ENCODE measurements around the gene CARD10. TPM values are rescaled to one million over a fixed set of nuclear protein-coding genes. Genes with fewer than 3 reads are reported as not detected.

Gene CARD10
- polyA plus RNA-seq, 1 experiment: 5.8 TPM

DNA sequence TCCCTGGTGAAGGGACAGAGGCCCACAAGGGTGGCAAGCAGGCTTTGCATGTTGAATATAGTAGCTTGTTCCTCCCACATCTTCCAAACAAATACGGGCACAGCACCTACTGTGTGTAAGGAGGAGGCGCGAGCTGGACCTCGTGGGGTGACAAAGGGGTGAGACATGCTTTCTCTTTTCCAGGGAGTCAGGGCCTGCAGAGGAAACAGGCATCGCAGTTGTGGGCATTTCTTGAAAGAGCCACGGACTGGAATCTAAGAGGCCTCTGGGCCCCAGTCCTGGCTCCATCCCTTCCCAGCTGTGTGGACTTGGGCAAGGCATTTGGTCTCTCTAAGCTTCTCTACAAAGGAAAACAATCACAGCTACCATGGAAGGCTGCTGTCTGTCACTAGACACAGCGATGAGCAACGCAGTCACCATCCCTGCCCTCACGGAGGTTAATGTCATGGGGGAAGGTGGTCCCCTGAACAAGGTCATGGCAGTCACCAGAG, 28.1 kb upstream of the CARD10 start:
- ChIA-PET CTCF (interaction anchor here (7.4 to 16.5 kb wide), 3 partner anchors 18 to 61 kb away, joined by 60 to 375 read pairs (median 192); partner anchors contain the start of genes CDC42EP1 and GGA1), POLR2A (interaction anchor here (0.5 to 2.7 kb wide), 7 partner anchors 12 to 204 kb away, joined by 3 to 17 read pairs (median 4); partner anchors contain the start of genes CDC42EP1 and GGA1)
- H3K27me3 ChIP-seq (ENCODE audit: control insufficient read depth, insufficient read depth, low read length): no peaks in the 10 kb centered on the region
- TF ChIP-seq, protein P1, sequence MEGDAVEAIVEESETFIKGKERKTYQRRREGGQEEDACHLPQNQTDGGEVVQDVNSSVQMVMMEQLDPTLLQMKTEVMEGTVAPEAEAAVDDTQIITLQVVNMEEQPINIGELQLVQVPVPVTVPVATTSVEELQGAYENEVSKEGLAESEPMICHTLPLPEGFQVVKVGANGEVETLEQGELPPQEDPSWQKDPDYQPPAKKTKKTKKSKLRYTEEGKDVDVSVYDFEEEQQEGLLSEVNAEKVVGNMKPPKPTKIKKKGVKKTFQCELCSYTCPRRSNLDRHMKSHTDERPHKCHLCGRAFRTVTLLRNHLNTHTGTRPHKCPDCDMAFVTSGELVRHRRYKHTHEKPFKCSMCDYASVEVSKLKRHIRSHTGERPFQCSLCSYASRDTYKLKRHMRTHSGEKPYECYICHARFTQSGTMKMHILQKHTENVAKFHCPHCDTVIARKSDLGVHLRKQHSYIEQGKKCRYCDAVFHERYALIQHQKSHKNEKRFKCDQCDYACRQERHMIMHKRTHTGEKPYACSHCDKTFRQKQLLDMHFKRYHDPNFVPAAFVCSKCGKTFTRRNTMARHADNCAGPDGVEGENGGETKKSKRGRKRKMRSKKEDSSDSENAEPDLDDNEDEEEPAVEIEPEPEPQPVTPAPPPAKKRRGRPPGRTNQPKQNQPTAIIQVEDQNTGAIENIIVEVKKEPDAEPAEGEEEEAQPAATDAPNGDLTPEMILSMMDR (IDR thresholded peaks at IDR 0.05; ENCODE audit: low read depth, low read length): no peak
- no peaks in the 10 kb centered on the region; the same call in 1 of the 2 replicates for H3K9me3 ChIP-seq (ENCODE audit: control insufficient read depth, insufficient read depth, low read length)
- no peak for DNase-seq (ENCODE audit: low read depth, low spot score)
- H3K4me3 ChIP-seq (ENCODE audit: low read depth, low read length): no peak overlapping the region
- peak overlapping the region; percentile 91 for H3K27ac ChIP-seq (ENCODE audit: low read depth, low read length)

DNA sequence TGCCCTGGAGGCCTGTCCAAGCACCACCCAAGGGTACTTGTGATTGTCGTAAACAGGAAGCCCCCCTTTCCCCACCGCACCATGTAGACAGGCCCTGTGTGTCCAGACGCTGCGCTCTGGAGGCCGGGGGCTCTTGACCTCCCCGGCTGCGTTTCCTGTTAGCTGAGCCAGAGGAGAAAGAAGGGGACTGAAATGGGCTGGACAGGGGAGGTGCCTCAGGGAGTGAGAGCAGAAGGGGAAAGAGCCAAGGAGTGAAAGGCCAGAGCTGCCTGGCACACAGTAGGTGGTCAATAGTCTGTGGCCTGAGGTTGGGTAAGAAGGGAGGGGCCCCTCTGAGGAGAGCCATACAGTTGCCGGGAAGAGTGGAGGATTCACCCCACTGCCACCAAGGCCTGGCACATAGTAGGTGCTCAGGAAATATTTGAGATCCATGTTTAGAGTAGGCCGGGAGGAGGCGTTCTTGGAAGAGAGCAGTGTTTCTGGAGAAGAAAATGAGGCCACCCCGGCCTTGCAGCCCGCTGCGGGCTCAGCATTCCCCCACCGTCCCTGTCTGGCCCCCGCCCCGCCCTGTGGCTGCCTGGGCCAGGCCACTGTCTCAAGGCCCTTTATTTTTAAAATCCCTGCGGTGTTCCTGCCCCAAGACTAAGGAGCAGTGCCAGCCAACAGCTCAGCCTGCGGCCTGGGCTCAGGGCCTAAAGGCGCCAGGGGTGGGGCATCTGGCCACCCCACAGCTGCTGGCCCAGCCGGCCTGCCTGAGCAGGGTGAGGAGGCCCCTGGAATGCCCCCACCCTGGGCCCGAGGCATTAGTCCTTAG, 27.4 kb upstream of the CARD10 start:
- H3K27ac ChIP-seq (ENCODE audit: low read depth, low read length): peak overlapping the region; percentile 91
- CTCF ChIA-PET: interaction anchor here (1.2 to 16.5 kb wide), 5 partner anchors 19 to 73 kb away, joined by 3 to 375 read pairs (median 60); partner anchors contain the start of genes CDC42EP1 and GGA1
- TF ChIP-seq, protein P1 (IDR thresholded peaks at IDR 0.05; ENCODE audit: low read depth, low read length): peak; percentile 17; the same call in 1 of the 2 replicates
- no peaks in the 10 kb centered on the region for H3K27me3 ChIP-seq (ENCODE audit: control insufficient read depth, insufficient read depth, low read length)
- no peak overlapping the region for H3K4me3 ChIP-seq (ENCODE audit: low read depth, low read length)
- H3K9me3 ChIP-seq (ENCODE audit: control insufficient read depth, insufficient read depth, low read length): no peaks in the 10 kb centered on the region; the same call in 1 of the 2 replicates
- POLR2A ChIA-PET: interaction anchor here (0.5 to 2.7 kb wide), 13 partner anchors 13 to 205 kb away, joined by 3 to 17 read pairs (median 4); partner anchors contain the start of genes CDC42EP1, GGA1 and PDXP
- DNase-seq (ENCODE audit: low read depth, low spot score): no peak

DNA sequence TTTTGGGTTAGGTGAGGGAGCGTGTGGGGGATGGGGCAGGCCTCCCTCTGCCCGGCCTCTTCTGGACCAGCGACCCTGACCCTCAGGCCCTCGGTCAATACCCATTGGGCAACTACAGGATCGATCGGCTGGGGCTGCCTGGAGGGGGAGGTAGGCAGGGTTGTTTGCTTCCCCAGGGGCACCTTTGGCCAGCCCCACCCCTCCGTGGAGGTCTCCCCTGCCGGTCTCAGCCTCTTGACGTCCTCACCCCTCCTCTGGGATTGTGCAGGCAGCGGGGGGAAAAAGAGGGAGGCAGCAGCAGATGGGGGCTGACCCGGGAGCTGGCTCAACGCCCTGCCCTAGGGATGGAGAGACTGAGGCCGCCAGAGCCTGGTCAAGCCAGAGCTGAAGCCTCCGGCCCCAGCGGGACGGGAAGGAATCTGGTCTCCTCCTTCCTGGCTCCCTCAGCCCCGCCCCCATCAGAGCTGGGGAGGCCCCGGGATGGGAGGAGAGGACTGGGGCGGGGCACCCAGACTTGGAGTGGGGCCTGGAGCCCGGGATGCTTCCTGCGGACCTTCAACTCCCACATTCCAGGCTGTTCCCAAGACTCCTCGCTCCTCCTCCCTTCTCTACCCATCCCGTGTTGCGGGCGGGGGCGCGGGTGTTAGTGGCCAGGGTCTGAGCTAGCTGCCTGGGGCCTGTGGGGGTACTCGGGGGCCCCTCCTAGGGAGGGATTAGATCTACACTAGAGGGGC, 26.7 kb upstream of the CARD10 start:
- Histone ChIP-seq H3K4me3 (ENCODE audit: low read depth, low read length) (peak overlapping the region; percentile 50), H3K27me3 (ENCODE audit: control insufficient read depth, insufficient read depth, low read length) (no peaks in the 10 kb centered on the region), H3K27ac (ENCODE audit: low read depth, low read length) (peak overlapping the region; percentile 91), H3K9me3 (ENCODE audit: control insufficient read depth, insufficient read depth, low read length) (no peaks in the 10 kb centered on the region; the same call in 1 of the 2 replicates)
- POLR2A ChIA-PET: interaction anchor here (0.6 to 2.7 kb wide), 10 partner anchors 14 to 129 kb away, joined by 3 to 17 read pairs (median 5); partner anchors contain the start of genes CDC42EP1, GGA1, LGALS1 and PDXP
- TF ChIP-seq, protein P1 (IDR thresholded peaks at IDR 0.05; ENCODE audit: low read depth, low read length): no peak
- DNase-seq (ENCODE audit: low read depth, low spot score): peak; percentile 84
- CTCF ChIA-PET: interaction anchor here (1.2 to 16.5 kb wide), 6 partner anchors 20 to 74 kb away, joined by 3 to 375 read pairs (median 32); partner anchors contain the start of genes CDC42EP1 and GGA1

DNA sequence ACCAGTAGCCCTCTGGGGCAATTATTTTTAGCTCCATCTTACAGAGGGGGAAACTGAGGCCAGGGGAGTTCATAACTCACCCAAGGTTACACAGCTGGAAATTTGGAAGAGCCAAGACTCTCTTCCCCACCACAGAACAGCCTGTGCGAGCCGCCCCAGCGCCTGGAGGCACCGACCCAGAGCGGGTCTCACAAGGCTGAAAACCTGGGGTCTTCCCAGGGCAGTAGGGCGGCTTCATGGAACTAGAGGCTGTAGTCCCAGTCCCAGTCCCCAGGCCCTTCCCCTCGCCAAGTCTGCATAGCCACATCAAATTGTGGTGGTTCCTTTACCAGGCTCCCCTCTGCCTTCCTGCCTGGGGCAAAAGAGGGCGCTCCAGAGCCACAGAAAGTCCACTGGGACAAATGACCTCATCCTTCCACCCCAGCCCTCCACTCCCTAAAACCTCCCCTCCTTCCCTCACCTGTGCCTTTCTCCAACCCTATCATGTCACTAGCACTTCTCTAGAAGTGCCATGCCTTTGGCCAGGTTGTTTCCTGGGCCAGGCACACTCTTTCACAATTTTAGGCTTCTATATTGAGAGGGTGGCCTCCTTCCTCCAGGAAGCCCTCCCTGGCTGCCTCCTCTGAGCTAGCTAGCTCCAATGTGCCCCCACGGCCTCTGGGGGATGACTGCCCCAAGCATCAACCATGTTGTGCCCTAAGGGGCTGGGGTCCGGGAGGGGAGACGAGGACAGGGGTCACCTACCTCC, 25.9 kb upstream of the CARD10 start:
- no peaks in the 10 kb centered on the region for H3K27me3 ChIP-seq (ENCODE audit: control insufficient read depth, insufficient read depth, low read length)
- no peak for DNase-seq (ENCODE audit: low read depth, low spot score)
- CTCF ChIA-PET: interaction anchor here (0.7 to 16.5 kb wide), 9 partner anchors 12 to 75 kb away, joined by 3 to 375 read pairs (median 4); partner anchors contain the start of genes CDC42EP1 and GGA1

More for the DNA sequence above, 25.9 kb upstream of the CARD10 start:
- TF ChIP-seq, protein P1 (IDR thresholded peaks at IDR 0.05; ENCODE audit: low read depth, low read length): peak; percentile 83
- POLR2A ChIA-PET: interaction anchor here (1.0 to 2.7 kb wide), 6 partner anchors 14 to 130 kb away, joined by 3 to 17 read pairs (median 8); partner anchors contain the start of genes CDC42EP1, LGALS1 and PDXP
- Histone ChIP-seq H3K9me3 (ENCODE audit: control insufficient read depth, insufficient read depth, low read length) (no peaks in the 10 kb centered on the region; the same call in 1 of the 2 replicates), H3K4me3 (ENCODE audit: low read depth, low read length) (peak overlapping the region; percentile 50), H3K27ac (ENCODE audit: low read depth, low read length) (peak overlapping the region; percentile 91)

All from AG04450 (cell line).